Dermis blood vessel endothelial cell (primary cell): ENCODE data around the gene ROBO1. TPM values are rescaled to one million over a fixed set of nuclear protein-coding genes. Genes with fewer than 3 reads are reported as not detected.

Source experiments
- DNase-seq: peaks from one replicate; pipeline ENCODE4 v3.0.0; 2010
- total RNA-seq: library from RNA; depleted of rRNA; stranded (reverse); fragments of >200 nt; gene quantifications from 2 replicates; pipeline ENCODE4 v1.2.3, GENCODE V29; 2014

The ROBO1 gene
- total RNA-seq, 1 donor from 2014 or later, result 1.0 TPM

- DNase-seq, result no peak
These were observed 306.5 kb downstream of the ROBO1 start for GRCh38 chr3:79461129-79461792.

GRCh38 chr3:79453600-79453999 is 314.2 kb downstream of the ROBO1 start:
- DNase-seq, result no peak

- no peak for DNase-seq
These were observed 331.4 kb downstream of the ROBO1 start for GRCh38 chr3:79436387-79436786.

GRCh38 chr3:79427081-79427480 is 340.7 kb downstream of the ROBO1 start:
- no peak for DNase-seq

GRCh38 chr3:79424811-79425210 is 343.0 kb downstream of the ROBO1 start:
- DNase-seq, result no peak

GRCh38 chr3:79423417-79423816 is 344.4 kb downstream of the ROBO1 start:
- no peak for DNase-seq

GRCh38 chr3:79421273-79421672 is 346.5 kb downstream of the ROBO1 start:
- no peak for DNase-seq

- no peak for DNase-seq
These were observed 348.8 kb downstream of the ROBO1 start for GRCh38 chr3:79418855-79419621.

- no peak for DNase-seq
These were observed 352.4 kb downstream of the ROBO1 start for GRCh38 chr3:79415356-79415755.

GRCh38 chr3:79414806-79415205 is 353.0 kb downstream of the ROBO1 start:
- no peak for DNase-seq

GRCh38 chr3:79414035-79414434 is 353.8 kb downstream of the ROBO1 start:
- DNase-seq, result no peak

GRCh38 chr3:79412537-79412936 is 355.3 kb downstream of the ROBO1 start:
- DNase-seq, result no peak

- no peak for DNase-seq
These were observed 357.2 kb downstream of the ROBO1 start for GRCh38 chr3:79410617-79411016.

GRCh38 chr3:79410136-79410535 is 357.7 kb downstream of the ROBO1 start:
- no peak for DNase-seq

- DNase-seq, result no peak
These were observed 361.6 kb downstream of the ROBO1 start for GRCh38 chr3:79406175-79406574.

- no peak for DNase-seq
These were observed 362.6 kb downstream of the ROBO1 start for GRCh38 chr3:79405183-79405582.

- DNase-seq, result no peak
These were observed 371.2 kb downstream of the ROBO1 start for GRCh38 chr3:79396595-79396994.

GRCh38 chr3:79392479-79392878 is 375.3 kb downstream of the ROBO1 start:
- no peak for DNase-seq

- DNase-seq, result no peak
These were observed 377.4 kb downstream of the ROBO1 start for GRCh38 chr3:79390352-79390751.

GRCh38 chr3:79385211-79385610 is 382.6 kb downstream of the ROBO1 start:
- no peak for DNase-seq

- DNase-seq, result peak; percentile 12
These were observed 384.3 kb downstream of the ROBO1 start for GRCh38 chr3:79383402-79384012.

GRCh38 chr3:79380581-79380980 is 387.2 kb downstream of the ROBO1 start:
- no peak for DNase-seq

- DNase-seq, result no peak
These were observed 389.7 kb downstream of the ROBO1 start for GRCh38 chr3:79378064-79378463.

GRCh38 chr3:79369306-79369705 is 398.5 kb downstream of the ROBO1 start:
- DNase-seq, result peak; percentile 1
